ENCODE data around the gene MYL12B.
"Not testable (repeated sequence)": the region's sequence is repeated elsewhere in the genome, so short reads cannot be mapped to it uniquely, and the experiment has no call there.

Gene MYL12B

GRCh38 chr18:3261373-3262233 lies at the start of gene MYL12B:
TSS of gene MYL12B (plus strand) at chr18:3262133. CDS start at chr18:3272899, 10,766 bp downstream.
- peak in 54 of 56 donors; percentile 24 to 91 (median 75) for DNase-seq

GRCh38 chr18:3212657-3213056 lies 49.3 kb upstream of the MYL12B start:
- no peak for DNase-seq

GRCh38 chr18:3213300-3214059 lies 48.5 kb upstream of the MYL12B start:
- no peak for DNase-seq

GRCh38 chr18:3214855-3215637 lies 46.9 kb upstream of the MYL12B start:
- no peak for DNase-seq

- DNase-seq, result no peak
Observed at GRCh38 chr18:3216987-3217386, 44.9 kb upstream of the MYL12B start.

- no peak for DNase-seq
Observed at GRCh38 chr18:3217948-3218647, 43.8 kb upstream of the MYL12B start.

GRCh38 chr18:3218819-3219218 lies 43.1 kb upstream of the MYL12B start:
- DNase-seq, result no peak

- peak in 1 of 56 donors; percentile 8 for DNase-seq
Observed at GRCh38 chr18:3219241-3219630, 42.7 kb upstream of the MYL12B start.

- peak in 1 of 56 donors; percentile 6 for DNase-seq
Observed at GRCh38 chr18:3219631-3220335, 42.1 kb upstream of the MYL12B start, which contains the start of gene MYOM1. TSS of gene MYOM1 (minus strand) at chr18:3219968. CDS start at chr18:3215223, 4,745 bp downstream.

GRCh38 chr18:3220868-3221267 lies 41.1 kb upstream of the MYL12B start:
- not testable (repeated sequence) for DNase-seq

GRCh38 chr18:3221496-3221895 lies 40.4 kb upstream of the MYL12B start:
- no peak for DNase-seq

GRCh38 chr18:3223356-3223755 lies 38.6 kb upstream of the MYL12B start:
- no peak for DNase-seq

GRCh38 chr18:3224223-3224622 lies 37.7 kb upstream of the MYL12B start:
- DNase-seq, result no peak

GRCh38 chr18:3225588-3225987 lies 36.3 kb upstream of the MYL12B start:
- DNase-seq, result no peak

GRCh38 chr18:3226048-3226447 lies 35.9 kb upstream of the MYL12B start:
- no peak for DNase-seq

- DNase-seq, result no peak
Observed at GRCh38 chr18:3230401-3231334, 31.3 kb upstream of the MYL12B start.

- no peak for DNase-seq
Observed at GRCh38 chr18:3233004-3233403, 28.9 kb upstream of the MYL12B start.

GRCh38 chr18:3233433-3234168 lies 28.3 kb upstream of the MYL12B start:
- DNase-seq, result no peak
